RWPE2 (cell line): ENCODE measurements around the gene SPINT1.

Source experiments
- ATAC-seq: fragments of 200-7000 bp; cut with Tn5 transposase; 3 replicates; pipeline ENCODE4 v1.9.1; 2021; ENCODE audit warnings: low read depth
- DNase-seq: peaks from one replicate; pipeline ENCODE4 v3.0.0-alpha.2; 2020; ENCODE audit warnings: low spot score
- H3K27ac ChIP-seq: fragments of 450-650 bp; 2 replicates; pipeline ENCODE4 v1.5.1; 2017; ENCODE audit warnings: mild to moderate bottlenecking; ENCODE audit not compliant: poor library complexity, severe bottlenecking
- H3K27me3 ChIP-seq: fragments of 250-450 bp; sonication (Bioruptor Pico); 2 replicates; pipeline ENCODE4 v1.5.1; 2021; ENCODE audit warnings: mild to moderate bottlenecking, moderate library complexity; ENCODE audit not compliant: insufficient read depth, poor library complexity, severe bottlenecking
- H3K36me3 ChIP-seq: fragments of 250-450 bp; sonication (Bioruptor Pico); 2 replicates; pipeline ENCODE4 v1.5.1; 2020; ENCODE audit warnings: low read depth, mild to moderate bottlenecking, moderate library complexity
- H3K4me1 ChIP-seq: fragments of 250-450 bp; sonication (Bioruptor Pico); 2 replicates; pipeline ENCODE4 v1.5.1; 2021; ENCODE audit warnings: mild to moderate bottlenecking, moderate library complexity; ENCODE audit not compliant: insufficient read depth, poor library complexity, severe bottlenecking
- H3K4me3 ChIP-seq: fragments of 250-450 bp; sonication (Bioruptor Pico); 2 replicates; pipeline ENCODE4 v1.5.1; 2021; ENCODE audit warnings: mild to moderate bottlenecking, moderate library complexity; ENCODE audit not compliant: severe bottlenecking
- H3K9me3 ChIP-seq: fragments of 250-450 bp; sonication (Bioruptor Pico); 2 replicates; pipeline ENCODE4 v1.5.1; 2021; ENCODE audit warnings: mild to moderate bottlenecking, moderate library complexity; ENCODE audit not compliant: severe bottlenecking
- CTCF ChIP-seq: fragments of 450-650 bp; IDR thresholded peaks from one replicate; pipeline ENCODE4 v1.5.1; 2017; ENCODE audit warnings: mild to moderate bottlenecking, moderate library complexity; ENCODE audit not compliant: poor library complexity, severe bottlenecking

Gene SPINT1

GRCh38 chr15:40821195-40821594, 22.7 kb upstream of the SPINT1 start:
- DNase-seq (no peak), ATAC-seq (no peak)
- H3K36me3 ChIP-seq: no peaks in the 10 kb centered on the region
- no peaks in the 10 kb centered on the region for H3K27me3 ChIP-seq
- no peaks in the 10 kb centered on the region for H3K9me3 ChIP-seq
- no peak overlapping the region for H3K4me3 ChIP-seq
- no peak overlapping the region for H3K27ac ChIP-seq
- peaks cover 24% of the 10 kb centered on the region for H3K4me1 ChIP-seq
- TF ChIP-seq CTCF: no peak

GRCh38 chr15:40823572-40824343, 20.1 kb upstream of the SPINT1 start:
- H3K27me3 ChIP-seq: no peaks in the 10 kb centered on the region
- ATAC-seq (peak; percentile 96), DNase-seq (no peak)
- no peak overlapping the region for H3K4me3 ChIP-seq
- peaks cover 24% of the 10 kb centered on the region for H3K4me1 ChIP-seq
- H3K36me3 ChIP-seq: no peaks in the 10 kb centered on the region
- H3K27ac ChIP-seq: peak overlapping the region; percentile 28
- TF ChIP-seq CTCF: peak; percentile 24
- no peaks in the 10 kb centered on the region for H3K9me3 ChIP-seq

- DNase-seq: no peak
- no peaks in the 10 kb centered on the region for H3K27me3 ChIP-seq
- H3K9me3 ChIP-seq: no peaks in the 10 kb centered on the region
- H3K4me3 ChIP-seq: no peak overlapping the region
- H3K4me1 ChIP-seq: peaks cover 24% of the 10 kb centered on the region
- no peak for TF ChIP-seq CTCF
- no peaks in the 10 kb centered on the region for H3K36me3 ChIP-seq
- peak overlapping the region; percentile 14 for H3K27ac ChIP-seq
- peak; percentile 62 for ATAC-seq
These were observed 18.0 kb upstream of the SPINT1 start for GRCh38 chr15:40825661-40826422.

GRCh38 chr15:40826423-40827075, 17.3 kb upstream of the SPINT1 start:
- Histone ChIP-seq H3K36me3 (no peaks in the 10 kb centered on the region), H3K4me1 (peaks cover 24% of the 10 kb centered on the region), H3K4me3 (no peak overlapping the region), H3K27me3 (no peaks in the 10 kb centered on the region), H3K9me3 (no peaks in the 10 kb centered on the region), H3K27ac (peak overlapping the region; percentile 14)
- ATAC-seq: no peak
- no peak for DNase-seq
- no peak for TF ChIP-seq CTCF
